NCI-H1105 (cell line): Measurements from ENCODE around the gene FOXP2.

ENCODE experiments used
- DNase-seq: peaks from one replicate; lab custom pipeline; 2025; lab: John Stamatoyannopoulos, UW

Gene FOXP2

GRCh38 chr7:114715907-114716306, 301.3 kb downstream of the FOXP2 start:
- no peak for DNase-seq

- no peak for DNase-seq
These were observed 304.2 kb downstream of the FOXP2 start for GRCh38 chr7:114718861-114719260.

GRCh38 chr7:114720725-114721124, 306.1 kb downstream of the FOXP2 start:
- DNase-seq: no peak

- DNase-seq: no peak
These were observed 307.9 kb downstream of the FOXP2 start for GRCh38 chr7:114722562-114722961.

- DNase-seq: no peak
These were observed 308.7 kb downstream of the FOXP2 start for GRCh38 chr7:114723308-114723707.

- DNase-seq: no peak
These were observed 325.5 kb downstream of the FOXP2 start for GRCh38 chr7:114740095-114740494.

- no peak for DNase-seq
These were observed 326.3 kb downstream of the FOXP2 start for GRCh38 chr7:114740941-114741340.

GRCh38 chr7:114741911-114742310, 327.3 kb downstream of the FOXP2 start:
- DNase-seq: no peak
